Measurements from ENCODE around the gene PLEKHG4B. TPM values are rescaled to one million over a fixed set of nuclear protein-coding genes. Genes with fewer than 3 reads are reported as not detected.

The PLEKHG4B gene
- total RNA-seq, 1 experiment from 2014 or later: 51.4 TPM

- H3K36me3 Mint-ChIP-seq: no peaks in the 10 kb centered on the region
- DNase-seq (ENCODE audit: low spot score): no peak
- no peaks in the 10 kb centered on the region for H3K9me3 Mint-ChIP-seq
- TF ChIP-seq MXD4 (CRISPR knock-in tag; IDR thresholded peaks at IDR 0.05; ENCODE audit: borderline replicate concordance) (no peak), PRRX2 (CRISPR knock-in tag; IDR thresholded peaks at IDR 0.05) (no peak), E2F5 (CRISPR knock-in tag; IDR thresholded peaks at IDR 0.05) (no peak), PREB (CRISPR knock-in tag; IDR thresholded peaks at IDR 0.05; ENCODE audit: borderline replicate concordance) (no peak), GABPB1 (CRISPR knock-in tag; IDR thresholded peaks at IDR 0.05) (no peak), ESRRA (CRISPR knock-in tag; IDR thresholded peaks at IDR 0.05; ENCODE audit: borderline replicate concordance) (no peak), IRF2 (CRISPR knock-in tag; IDR thresholded peaks at IDR 0.05; ENCODE audit: borderline replicate concordance, low read depth) (no peak), ZNF671 (CRISPR knock-in tag; IDR thresholded peaks at IDR 0.05) (no peak), RELA (CRISPR knock-in tag; IDR thresholded peaks at IDR 0.05; ENCODE audit: borderline replicate concordance) (no peak), ZNF423 (CRISPR knock-in tag; IDR thresholded peaks at IDR 0.05) (no peak), NR3C1 (CRISPR knock-in tag; conservative IDR thresholded peaks at IDR 0.05; ENCODE audit: low read depth) (no peak), FOXP1 (CRISPR knock-in tag; IDR thresholded peaks at IDR 0.05; ENCODE audit: borderline replicate concordance) (no peak)
- H3K27me3 Mint-ChIP-seq (ENCODE audit: low read depth): no peaks in the 10 kb centered on the region; the same call in 1 of the 2 replicates
- ATAC-seq: no peak
- H3K4me3 Mint-ChIP-seq: no peak within 1 kb of the TSS
- POLR2A ChIA-PET: no interaction called here
- CTCF ChIA-PET: interaction anchor here (0.8 to 1.2 kb wide), 3 partner anchors 9 to 137 kb away, joined by 3 read pairs; no protein-coding TSS in a partner anchor
- H3K4me1 Mint-ChIP-seq: peaks cover 8% of the 10 kb centered on the region
- no peak within 1 kb of the TSS for H3K27ac Mint-ChIP-seq
Observed at GRCh38 chr5:191036-191948, 99.3 kb downstream of the PLEKHG4B start, which contains the start of gene LRRC14B. Gene LRRC14B (plus strand): TSS chr5:191495. CDS start chr5:191539, 44 bp downstream.

GRCh38 chr5:191949-192690, 100.2 kb downstream of the PLEKHG4B start:
- no peak overlapping the region for H3K27ac Mint-ChIP-seq
- DNase-seq (ENCODE audit: low spot score) (no peak), ATAC-seq (no peak)
- H3K4me3 Mint-ChIP-seq: no peak overlapping the region
- POLR2A ChIA-PET: no interaction called here
- H3K4me1 Mint-ChIP-seq: peaks cover 8% of the 10 kb centered on the region
- CTCF ChIA-PET: interaction anchor here (0.8 to 1.2 kb wide), 2 partner anchors 8 to 138 kb away, joined by 3 read pairs; no protein-coding TSS in a partner anchor
- no peaks in the 10 kb centered on the region for H3K36me3 Mint-ChIP-seq
- no peaks in the 10 kb centered on the region for H3K9me3 Mint-ChIP-seq
- no peaks in the 10 kb centered on the region; the same call in 1 of the 2 replicates for H3K27me3 Mint-ChIP-seq (ENCODE audit: low read depth)
- TF ChIP-seq ZNF671 (CRISPR knock-in tag; IDR thresholded peaks at IDR 0.05) (no peak), KAT7 (CRISPR knock-in tag; IDR thresholded peaks at IDR 0.05; ENCODE audit: borderline replicate concordance) (no peak), ETV6 (CRISPR knock-in tag; IDR thresholded peaks at IDR 0.05) (no peak), E2F4 (CRISPR knock-in tag; IDR thresholded peaks at IDR 0.05; ENCODE audit: borderline replicate concordance, low read depth) (no peak), ATF1 (CRISPR knock-in tag; IDR thresholded peaks at IDR 0.05) (no peak)
- TF ChIP-seq, protein P1, sequence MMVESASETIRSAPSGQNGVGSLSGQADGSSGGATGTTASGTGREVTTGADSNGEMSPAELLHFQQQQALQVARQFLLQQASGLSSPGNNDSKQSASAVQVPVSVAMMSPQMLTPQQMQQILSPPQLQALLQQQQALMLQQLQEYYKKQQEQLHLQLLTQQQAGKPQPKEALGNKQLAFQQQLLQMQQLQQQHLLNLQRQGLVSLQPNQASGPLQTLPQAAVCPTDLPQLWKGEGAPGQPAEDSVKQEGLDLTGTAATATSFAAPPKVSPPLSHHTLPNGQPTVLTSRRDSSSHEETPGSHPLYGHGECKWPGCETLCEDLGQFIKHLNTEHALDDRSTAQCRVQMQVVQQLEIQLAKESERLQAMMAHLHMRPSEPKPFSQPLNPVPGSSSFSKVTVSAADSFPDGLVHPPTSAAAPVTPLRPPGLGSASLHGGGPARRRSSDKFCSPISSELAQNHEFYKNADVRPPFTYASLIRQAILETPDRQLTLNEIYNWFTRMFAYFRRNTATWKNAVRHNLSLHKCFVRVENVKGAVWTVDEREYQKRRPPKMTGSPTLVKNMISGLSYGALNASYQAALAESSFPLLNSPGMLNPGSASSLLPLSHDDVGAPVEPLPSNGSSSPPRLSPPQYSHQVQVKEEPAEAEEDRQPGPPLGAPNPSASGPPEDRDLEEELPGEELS (CRISPR knock-in tag; IDR thresholded peaks at IDR 0.05): no peak
- TF ChIP-seq, protein P2, sequence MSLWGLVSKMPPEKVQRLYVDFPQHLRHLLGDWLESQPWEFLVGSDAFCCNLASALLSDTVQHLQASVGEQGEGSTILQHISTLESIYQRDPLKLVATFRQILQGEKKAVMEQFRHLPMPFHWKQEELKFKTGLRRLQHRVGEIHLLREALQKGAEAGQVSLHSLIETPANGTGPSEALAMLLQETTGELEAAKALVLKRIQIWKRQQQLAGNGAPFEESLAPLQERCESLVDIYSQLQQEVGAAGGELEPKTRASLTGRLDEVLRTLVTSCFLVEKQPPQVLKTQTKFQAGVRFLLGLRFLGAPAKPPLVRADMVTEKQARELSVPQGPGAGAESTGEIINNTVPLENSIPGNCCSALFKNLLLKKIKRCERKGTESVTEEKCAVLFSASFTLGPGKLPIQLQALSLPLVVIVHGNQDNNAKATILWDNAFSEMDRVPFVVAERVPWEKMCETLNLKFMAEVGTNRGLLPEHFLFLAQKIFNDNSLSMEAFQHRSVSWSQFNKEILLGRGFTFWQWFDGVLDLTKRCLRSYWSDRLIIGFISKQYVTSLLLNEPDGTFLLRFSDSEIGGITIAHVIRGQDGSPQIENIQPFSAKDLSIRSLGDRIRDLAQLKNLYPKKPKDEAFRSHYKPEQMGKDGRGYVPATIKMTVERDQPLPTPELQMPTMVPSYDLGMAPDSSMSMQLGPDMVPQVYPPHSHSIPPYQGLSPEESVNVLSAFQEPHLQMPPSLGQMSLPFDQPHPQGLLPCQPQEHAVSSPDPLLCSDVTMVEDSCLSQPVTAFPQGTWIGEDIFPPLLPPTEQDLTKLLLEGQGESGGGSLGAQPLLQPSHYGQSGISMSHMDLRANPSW (CRISPR knock-in tag; conservative IDR thresholded peaks at IDR 0.05; ENCODE audit: low read depth): no peak
- TF ChIP-seq, protein P3, sequence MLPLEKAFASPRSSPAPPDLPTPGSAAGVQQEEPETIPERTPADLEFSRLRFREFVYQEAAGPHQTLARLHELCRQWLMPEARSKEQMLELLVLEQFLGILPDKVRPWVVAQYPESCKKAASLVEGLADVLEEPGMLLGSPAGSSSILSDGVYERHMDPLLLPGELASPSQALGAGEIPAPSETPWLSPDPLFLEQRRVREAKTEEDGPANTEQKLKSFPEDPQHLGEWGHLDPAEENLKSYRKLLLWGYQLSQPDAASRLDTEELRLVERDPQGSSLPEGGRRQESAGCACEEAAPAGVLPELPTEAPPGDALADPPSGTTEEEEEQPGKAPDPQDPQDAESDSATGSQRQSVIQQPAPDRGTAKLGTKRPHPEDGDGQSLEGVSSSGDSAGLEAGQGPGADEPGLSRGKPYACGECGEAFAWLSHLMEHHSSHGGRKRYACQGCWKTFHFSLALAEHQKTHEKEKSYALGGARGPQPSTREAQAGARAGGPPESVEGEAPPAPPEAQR (CRISPR knock-in tag; IDR thresholded peaks at IDR 0.05): no peak

All from WTC11 (cell line).